GM12801 (cell line): Measurements from ENCODE around the gene CACHD1.

Source experiments
- CTCF ChIP-seq: IDR thresholded peaks from one replicate; pipeline ENCODE4 v1.5.1; 2011; ENCODE audit warnings: control low read depth; ENCODE audit not compliant: insufficient read length; ENCODE audit errors: extremely low read depth

The CACHD1 gene

GRCh38 chr1:64734287-64734652 is 264.3 kb downstream of the CACHD1 start:
- no peak for TF ChIP-seq CTCF
